Skeletal muscle tissue (tissue), 4 donors: ENCODE results near the gene ATF5. TPM values are rescaled to one million over a fixed set of nuclear protein-coding genes. Genes with fewer than 3 reads are reported as not detected.

ENCODE experiments used
- H3K27ac ChIP-seq: one replicate; pipeline ENCODE4 v1.7.0; 2013; ENCODE audit warnings: mild to moderate bottlenecking, low read depth, low read length, inconsistent platforms
- H3K27me3 ChIP-seq, 3 donors: one replicate each; pipeline ENCODE4 v1.7.0; 2013; ENCODE audit warnings: low read length in 3 of 3; ENCODE audit not compliant: control insufficient read depth in 3 of 3, insufficient read depth in 3 of 3
- H3K36me3 ChIP-seq, 3 donors: one replicate each; pipeline ENCODE4 v1.7.0; 2013; ENCODE audit warnings: low read length in 3 of 3; ENCODE audit not compliant: control insufficient read depth in 3 of 3, insufficient read depth in 3 of 3
- H3K4me1 ChIP-seq, 3 donors: one replicate each; pipeline ENCODE4 v1.7.0; 2013; ENCODE audit warnings: low read length in 3 of 3, mild to moderate bottlenecking in 3 of 3; ENCODE audit not compliant: control insufficient read depth in 3 of 3, insufficient read depth in 3 of 3
- H3K4me3 ChIP-seq, 3 donors: one replicate each; pipeline ENCODE4 v1.7.0; 2013; ENCODE audit warnings: low read length in 3 of 3
- H3K9ac ChIP-seq, 3 donors: one replicate each; pipeline ENCODE4 v1.7.0; 2013; ENCODE audit warnings: low read length in 3 of 3, mild to moderate bottlenecking in 3 of 3, moderate library complexity in 2 of 3, low read depth in 1 of 3
- H3K9me3 ChIP-seq, 3 donors: one replicate each; pipeline ENCODE4 v1.7.0; 2013; ENCODE audit warnings: low read length in 3 of 3; ENCODE audit not compliant: control insufficient read depth in 3 of 3
- total RNA-seq: library from RNA; depleted of rRNA; stranded (reverse); fragments of >200 nt; gene quantifications from one replicate; pipeline ENCODE4 v1.2.3, GENCODE V29; 2014
- donor health status: Osteomylitis.

Gene ATF5
- total RNA-seq, 1 donor from 2014 or later = 2.1 TPM

GRCh38 chr19:49887037-49887664 lies 41.9 kb upstream of the ATF5 start:
- Histone ChIP-seq H3K36me3 (peaks cover 35 to 57% (median 43%) of the 10 kb centered on the region in 3 donors), H3K9ac (no peak overlapping the region)

GRCh38 chr19:49887665-49888509 lies 41.1 kb upstream of the ATF5 start:
- peaks cover 6 to 11% (median 10%) of the 10 kb centered on the region in 3 donors for H3K4me1 ChIP-seq
- no peak overlapping the region for H3K9ac ChIP-seq
- H3K36me3 ChIP-seq = peaks cover 28 to 49% (median 36%) of the 10 kb centered on the region in 3 donors
- no peak overlapping the region for H3K27ac ChIP-seq
- H3K27me3 ChIP-seq = peaks cover 0 to 9% (median 7%) of the 10 kb centered on the region in 3 donors
- no peak overlapping the region for H3K4me3 ChIP-seq
- H3K9me3 ChIP-seq = peaks cover 0 to 3% (median 0%) of the 10 kb centered on the region in 3 donors

More at GRCh38 chr19:49887037-49887664, 41.9 kb upstream of the ATF5 start:
- no peak overlapping the region for H3K27ac ChIP-seq
- peaks cover 0 to 5% (median 0%) of the 10 kb centered on the region in 3 donors for H3K9me3 ChIP-seq
- H3K4me3 ChIP-seq = no peak overlapping the region
- peaks cover 0 to 9% (median 7%) of the 10 kb centered on the region in 3 donors for H3K27me3 ChIP-seq
- peaks cover 6 to 11% (median 10%) of the 10 kb centered on the region in 3 donors for H3K4me1 ChIP-seq

GRCh38 chr19:49888510-49888824 lies 40.5 kb upstream of the ATF5 start:
- Histone ChIP-seq H3K9me3 (no peaks in the 10 kb centered on the region), H3K27ac (no peak overlapping the region), H3K9ac (no peak overlapping the region), H3K27me3 (peaks cover 0 to 9% (median 7%) of the 10 kb centered on the region in 3 donors), H3K4me3 (no peak overlapping the region), H3K4me1 (peaks cover 6 to 11% (median 10%) of the 10 kb centered on the region in 3 donors), H3K36me3 (peaks cover 22 to 43% (median 30%) of the 10 kb centered on the region in 3 donors)

DNA sequence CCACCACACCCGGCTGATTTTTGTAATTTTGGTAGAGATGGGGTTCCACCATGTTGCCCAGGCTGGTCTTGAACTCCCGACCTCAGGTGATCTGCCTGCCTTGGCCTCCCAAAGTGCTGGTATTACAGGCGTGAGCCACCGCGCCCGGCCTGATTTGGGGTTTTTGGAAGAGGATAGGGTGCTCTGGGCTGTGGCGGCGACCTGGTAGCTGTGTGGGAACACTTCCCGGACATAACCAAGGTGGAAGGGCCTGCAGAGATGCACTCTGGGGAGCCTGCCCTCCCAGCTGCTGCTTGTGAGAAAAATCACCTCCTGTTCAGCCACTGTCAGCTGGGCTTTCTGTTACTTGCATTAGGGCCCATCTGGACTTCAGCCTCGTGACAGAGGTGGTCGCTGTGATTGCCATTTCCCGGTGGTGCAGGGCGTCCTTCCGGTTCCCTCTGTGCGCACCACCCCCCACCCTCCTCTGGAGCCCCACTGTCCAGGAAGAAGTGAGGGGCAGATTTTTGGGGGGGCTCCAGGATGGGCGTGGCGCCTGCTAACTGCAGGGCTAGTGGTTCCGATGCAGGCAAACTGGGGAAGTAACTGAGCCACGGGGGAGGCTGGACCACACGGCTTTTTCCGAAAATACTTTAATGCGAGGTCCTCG lies 39.8 kb upstream of the ATF5 start:
- no peak overlapping the region for H3K27ac ChIP-seq
- peaks cover 15 to 36% (median 23%) of the 10 kb centered on the region in 3 donors for H3K36me3 ChIP-seq
- H3K4me1 ChIP-seq = peaks cover 6 to 11% (median 10%) of the 10 kb centered on the region in 3 donors
- no peaks in the 10 kb centered on the region for H3K9me3 ChIP-seq
- H3K27me3 ChIP-seq = peaks cover 0 to 9% (median 7%) of the 10 kb centered on the region in 3 donors
- H3K4me3 ChIP-seq = no peak overlapping the region
- no peak overlapping the region for H3K9ac ChIP-seq

DNA sequence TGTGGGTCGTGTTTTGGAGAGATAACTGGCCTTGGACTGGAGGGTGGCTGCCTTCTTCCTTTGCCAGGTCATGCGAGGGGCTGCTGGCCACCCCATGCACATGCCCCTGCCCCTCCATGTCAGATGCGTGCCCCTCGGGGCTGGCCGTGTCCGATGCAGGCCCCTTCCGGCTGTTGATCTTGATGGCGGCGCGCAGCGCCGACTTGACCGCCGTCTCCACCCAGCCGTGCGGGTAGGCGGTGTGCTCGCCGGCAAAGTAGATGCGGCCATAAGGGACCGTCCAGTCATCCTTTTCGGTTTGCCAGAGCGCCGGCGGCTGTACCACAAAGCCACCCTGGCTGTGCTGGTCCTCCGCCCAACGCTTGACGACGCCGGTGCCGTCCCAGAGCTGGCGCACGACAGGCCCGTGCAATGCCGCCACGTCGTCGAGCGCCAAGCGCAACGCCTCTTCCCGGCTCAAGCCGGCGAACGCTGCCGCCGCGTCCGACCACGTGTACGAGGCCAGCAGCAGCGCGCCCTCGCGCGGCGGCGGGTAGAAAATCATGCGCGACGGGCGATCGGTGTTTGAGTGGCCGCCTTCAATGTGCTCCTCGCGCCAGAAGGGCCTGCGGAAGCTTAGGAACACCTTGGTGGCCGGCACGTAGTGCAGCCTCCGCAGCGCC lies 39.2 kb upstream of the ATF5 start:
- Histone ChIP-seq H3K27me3 (peaks cover 0 to 9% (median 7%) of the 10 kb centered on the region in 3 donors), H3K4me1 (peaks cover 6 to 11% (median 10%) of the 10 kb centered on the region in 3 donors), H3K9ac (peak overlapping the region in 1 of 3 donors; percentile 45), H3K4me3 (peak overlapping the region; percentile 43 to 65 (median 57)), H3K27ac (no peak overlapping the region), H3K9me3 (no peaks in the 10 kb centered on the region), H3K36me3 (peaks cover 9 to 30% (median 17%) of the 10 kb centered on the region in 3 donors)

DNA sequence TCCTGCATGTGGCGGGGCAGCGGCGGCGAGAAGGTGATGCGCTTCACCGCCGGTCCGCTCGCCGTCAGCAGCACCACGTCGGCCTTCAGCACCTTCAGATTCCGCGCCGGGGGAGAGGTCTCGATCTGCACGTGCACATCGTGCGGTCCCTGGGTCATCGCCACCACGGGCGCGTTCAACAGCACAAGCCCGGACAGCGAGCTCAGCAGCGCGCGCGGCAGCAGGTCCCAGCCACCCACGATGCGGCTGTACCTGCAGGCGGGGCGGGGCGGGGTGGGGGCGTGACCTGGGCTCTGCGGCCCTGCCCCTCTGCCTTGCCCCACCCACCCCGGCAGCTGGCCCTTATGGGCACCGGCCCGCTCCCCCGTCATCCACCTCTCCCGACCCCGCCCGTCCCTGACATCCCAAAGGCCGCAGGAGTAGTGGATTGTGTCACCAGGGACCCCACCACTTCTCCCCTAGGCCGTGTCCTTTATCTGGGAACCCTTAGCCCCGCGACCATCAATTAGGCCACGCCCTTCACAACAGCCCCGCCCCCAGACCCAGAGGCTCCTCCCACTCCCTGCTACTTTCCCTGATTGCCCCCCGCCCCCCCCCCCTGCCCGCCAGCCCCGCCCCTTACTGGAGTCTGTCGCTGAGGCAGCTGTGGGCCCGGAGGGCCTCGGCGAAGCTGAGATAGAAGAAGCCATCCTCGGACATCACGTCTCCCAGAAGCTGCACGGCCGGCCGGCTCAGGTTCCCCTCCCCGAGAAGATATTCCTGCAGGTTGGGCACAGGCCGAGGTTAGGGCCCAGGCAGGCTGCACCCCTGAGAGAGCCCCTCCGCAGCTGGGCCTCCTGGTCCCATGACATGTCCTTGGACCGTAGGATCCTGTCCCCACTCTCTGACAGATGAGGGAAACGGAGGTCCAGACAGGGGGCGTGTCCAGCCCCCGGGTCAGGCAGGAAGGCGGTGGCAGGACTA lies 38.4 kb upstream of the ATF5 start:
- peaks cover 4 to 23% (median 15%) of the 10 kb centered on the region in 3 donors for H3K36me3 ChIP-seq
- H3K4me3 ChIP-seq = peak overlapping the region; percentile 43 to 65 (median 57)
- H3K9me3 ChIP-seq = no peaks in the 10 kb centered on the region
- H3K27me3 ChIP-seq = peaks cover 0 to 9% (median 7%) of the 10 kb centered on the region in 3 donors
- H3K27ac ChIP-seq = no peak overlapping the region
- peaks cover 6 to 11% (median 10%) of the 10 kb centered on the region in 3 donors for H3K4me1 ChIP-seq
- peak overlapping the region in 1 of 3 donors; percentile 33 for H3K9ac ChIP-seq

GRCh38 chr19:49891393-49891792 lies 37.6 kb upstream of the ATF5 start:
- Histone ChIP-seq H3K4me1 (peaks cover 6 to 11% (median 10%) of the 10 kb centered on the region in 3 donors), H3K27ac (no peak overlapping the region), H3K4me3 (no peak overlapping the region), H3K36me3 (peaks cover 4 to 19% (median 10%) of the 10 kb centered on the region in 3 donors), H3K27me3 (peaks cover 0 to 9% (median 7%) of the 10 kb centered on the region in 3 donors), H3K9me3 (no peaks in the 10 kb centered on the region), H3K9ac (no peak overlapping the region)

- H3K4me3 ChIP-seq = no peak overlapping the region
- no peaks in the 10 kb centered on the region for H3K9me3 ChIP-seq
- peaks cover 0 to 13% (median 7%) of the 10 kb centered on the region in 3 donors for H3K27me3 ChIP-seq
- no peak overlapping the region for H3K27ac ChIP-seq
- no peak overlapping the region for H3K9ac ChIP-seq
- peaks cover 12 to 18% (median 13%) of the 10 kb centered on the region in 3 donors for H3K4me1 ChIP-seq
- H3K36me3 ChIP-seq = peaks cover 4 to 7% (median 5%) of the 10 kb centered on the region in 3 donors
Observed at GRCh38 chr19:49892716-49893115, 36.3 kb upstream of the ATF5 start.
